ENCODE measurements around the gene RAD52. TPM values are rescaled to one million over a fixed set of nuclear protein-coding genes. Genes with fewer than 3 reads are reported as not detected.

The RAD52 gene
- polyA plus RNA-seq, 1 donor from 2014 or later, result 25.5 TPM

- Histone ChIP-seq H4K20me1 (ENCODE audit: insufficient read depth) (no peaks in the 10 kb centered on the region), H3K27me3 (ENCODE audit: insufficient read depth, low read depth, low read length) (no peaks in the 10 kb centered on the region), H3K36me3 (ENCODE audit: insufficient read depth, low read length) (peaks cover 19% of the 10 kb centered on the region), H3K4me2 (ENCODE audit: low read length) (no peak overlapping the region), H3K4me3 (ENCODE audit: low read length) (no peak overlapping the region), H3F3A (ENCODE audit: insufficient read depth, low read length, poor library complexity, severe bottlenecking) (no peaks in the 10 kb centered on the region), H2AFZ (ENCODE audit: low read depth, low read length) (no peak overlapping the region), H3K27ac (ENCODE audit: low read length) (no peak overlapping the region), H3K79me2 (replicated peaks; ENCODE audit: insufficient read depth, low read length) (no peaks in the 10 kb centered on the region), H3K9ac (ENCODE audit: low read length) (no peak overlapping the region), H3K9me3 (ENCODE audit: low read length) (no peaks in the 10 kb centered on the region), H3K9me2 (ENCODE audit: insufficient read depth, low read length) (no peaks in the 10 kb centered on the region)
- no peak for TF ChIP-seq REST (IDR thresholded peaks at IDR 0.05; ENCODE audit: borderline replicate concordance)
- no peak for TF ChIP-seq RAD21 (conservative IDR thresholded peaks at IDR 0.05)
- TF ChIP-seq, protein P1, sequence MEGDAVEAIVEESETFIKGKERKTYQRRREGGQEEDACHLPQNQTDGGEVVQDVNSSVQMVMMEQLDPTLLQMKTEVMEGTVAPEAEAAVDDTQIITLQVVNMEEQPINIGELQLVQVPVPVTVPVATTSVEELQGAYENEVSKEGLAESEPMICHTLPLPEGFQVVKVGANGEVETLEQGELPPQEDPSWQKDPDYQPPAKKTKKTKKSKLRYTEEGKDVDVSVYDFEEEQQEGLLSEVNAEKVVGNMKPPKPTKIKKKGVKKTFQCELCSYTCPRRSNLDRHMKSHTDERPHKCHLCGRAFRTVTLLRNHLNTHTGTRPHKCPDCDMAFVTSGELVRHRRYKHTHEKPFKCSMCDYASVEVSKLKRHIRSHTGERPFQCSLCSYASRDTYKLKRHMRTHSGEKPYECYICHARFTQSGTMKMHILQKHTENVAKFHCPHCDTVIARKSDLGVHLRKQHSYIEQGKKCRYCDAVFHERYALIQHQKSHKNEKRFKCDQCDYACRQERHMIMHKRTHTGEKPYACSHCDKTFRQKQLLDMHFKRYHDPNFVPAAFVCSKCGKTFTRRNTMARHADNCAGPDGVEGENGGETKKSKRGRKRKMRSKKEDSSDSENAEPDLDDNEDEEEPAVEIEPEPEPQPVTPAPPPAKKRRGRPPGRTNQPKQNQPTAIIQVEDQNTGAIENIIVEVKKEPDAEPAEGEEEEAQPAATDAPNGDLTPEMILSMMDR (IDR thresholded peaks at IDR 0.05; ENCODE audit: poor library complexity, severe bottlenecking), result no peak
These were observed 33.3 kb downstream of the RAD52 start for GRCh38 chr12:916240-916639.

DNA sequence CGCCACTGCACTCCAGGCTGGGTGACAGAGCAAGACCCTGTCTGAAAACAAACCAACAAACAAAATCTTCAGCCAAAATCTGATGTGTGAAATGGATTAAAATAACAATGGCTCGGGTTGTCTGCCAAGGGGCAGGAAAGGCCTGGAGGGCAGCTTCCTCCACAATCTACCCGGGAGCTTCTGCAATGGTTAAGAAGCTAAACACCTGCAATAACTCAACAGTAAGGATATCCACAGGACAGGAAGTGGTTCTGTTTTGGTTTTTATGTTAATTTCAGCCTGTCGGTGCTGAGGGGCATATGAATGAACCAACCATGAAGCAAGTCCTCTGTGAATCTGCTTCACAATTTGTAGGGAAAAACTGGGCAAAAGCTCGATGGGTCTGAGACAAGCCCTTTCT is 34.4 kb downstream of the RAD52 start:
- Histone ChIP-seq H3K79me2 (replicated peaks; ENCODE audit: insufficient read depth, low read length) (no peaks in the 10 kb centered on the region), H3K9me3 (ENCODE audit: low read length) (no peaks in the 10 kb centered on the region), H3F3A (ENCODE audit: insufficient read depth, low read length, poor library complexity, severe bottlenecking) (no peaks in the 10 kb centered on the region), H3K4me2 (ENCODE audit: low read length) (no peak overlapping the region), H3K27me3 (ENCODE audit: insufficient read depth, low read depth, low read length) (no peaks in the 10 kb centered on the region), H3K9me2 (ENCODE audit: insufficient read depth, low read length) (no peaks in the 10 kb centered on the region), H3K4me3 (ENCODE audit: low read length) (no peak overlapping the region), H3K36me3 (ENCODE audit: insufficient read depth, low read length) (peaks cover 19% of the 10 kb centered on the region), H2AFZ (ENCODE audit: low read depth, low read length) (no peak overlapping the region), H4K20me1 (ENCODE audit: insufficient read depth) (no peaks in the 10 kb centered on the region), H3K9ac (ENCODE audit: low read length) (no peak overlapping the region), H3K27ac (ENCODE audit: low read length) (no peak overlapping the region)
- no peak for TF ChIP-seq EP300 (conservative IDR thresholded peaks at IDR 0.05; ENCODE audit: poor library complexity, severe bottlenecking)
- TF ChIP-seq TAF1 (IDR thresholded peaks at IDR 0.05; ENCODE audit: low read depth), result no peak
- TF ChIP-seq, protein P1 (IDR thresholded peaks at IDR 0.05; ENCODE audit: poor library complexity, severe bottlenecking), result no peak
- TF ChIP-seq RAD21 (conservative IDR thresholded peaks at IDR 0.05), result no peak
- TF ChIP-seq MXI1 (conservative IDR thresholded peaks at IDR 0.05; ENCODE audit: poor library complexity, severe bottlenecking), result no peak
- no peak for TF ChIP-seq POLR2AphosphoS5 (IDR thresholded peaks at IDR 0.05)
- no peak for TF ChIP-seq SMC3 (conservative IDR thresholded peaks at IDR 0.05; ENCODE audit: poor library complexity)
- TF ChIP-seq REST (IDR thresholded peaks at IDR 0.05; ENCODE audit: borderline replicate concordance), result no peak
- no peak for TF ChIP-seq EZH2 (IDR thresholded peaks at IDR 0.05; ENCODE audit: borderline replicate concordance, insufficient read depth, low read length, poor library complexity, severe bottlenecking)

All from neural cell (in vitro differentiated cells).